HG02938 (cell line): Measurements from ENCODE around the gene PDGFC.

Experiments used
- ATAC-seq: cut with Tn5 transposase; IDR thresholded peaks from one replicate; pipeline ENCODE4 v1.9.1; 2021; ENCODE audit warnings: mild to moderate bottlenecking, moderate library complexity; ENCODE audit not compliant: unreplicated experiment

The PDGFC gene

DNA sequence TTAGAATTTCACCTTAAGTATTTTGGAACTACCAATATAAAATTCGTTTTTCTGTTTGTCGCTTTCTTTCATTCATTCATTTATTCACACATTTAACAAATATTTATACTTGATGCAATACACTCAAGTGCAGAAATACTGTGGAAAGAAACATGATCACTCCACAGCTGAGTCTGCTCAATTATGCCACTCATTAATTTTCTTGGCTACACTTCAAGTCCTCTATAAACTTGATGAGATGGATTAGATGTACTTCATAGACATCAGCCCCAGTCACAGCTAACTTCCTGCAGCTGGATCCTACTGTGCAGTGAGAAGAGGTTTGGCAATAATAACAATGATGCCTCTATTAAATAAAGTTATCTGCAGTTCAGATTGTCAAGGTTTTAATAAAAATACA lies 208.1 kb downstream of the PDGFC start:
- no peak for ATAC-seq

DNA sequence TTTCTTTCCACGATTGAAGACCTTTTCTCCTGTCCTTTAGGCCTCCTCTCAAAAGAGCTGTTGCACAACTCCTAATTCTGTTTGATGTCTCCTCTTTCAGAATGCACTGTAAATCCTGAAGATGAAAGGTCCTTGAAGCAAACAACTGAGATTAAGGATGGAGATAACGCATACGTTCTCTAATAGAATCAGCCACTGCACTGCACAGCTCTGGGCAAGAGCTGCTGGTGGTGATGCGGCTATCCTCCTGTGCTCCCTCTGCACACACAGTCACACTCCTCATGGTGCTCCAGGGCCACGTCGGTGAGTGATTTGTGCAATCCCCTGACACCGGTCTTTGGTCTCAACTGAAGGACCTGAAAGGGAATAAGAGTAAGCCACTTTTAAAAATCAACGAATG lies 208.7 kb downstream of the PDGFC start:
- ATAC-seq = no peak

DNA sequence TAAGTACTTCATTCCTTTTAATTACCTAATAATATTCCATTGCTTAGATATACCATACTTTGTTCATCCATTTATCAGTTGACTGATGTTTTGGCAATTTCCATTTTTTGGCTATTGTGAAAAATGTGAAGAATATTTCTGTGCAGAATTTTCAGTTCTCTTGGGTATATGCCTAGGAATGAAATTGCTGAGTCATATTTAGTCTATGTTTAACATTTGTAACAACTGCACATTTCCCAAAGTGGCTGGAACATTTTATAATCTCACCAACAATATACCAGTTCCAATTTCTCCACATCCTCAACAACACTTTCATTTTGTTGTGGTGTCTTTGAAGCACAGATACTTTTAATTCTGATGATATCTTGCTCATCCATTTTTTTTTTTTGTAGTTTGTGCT lies 215.5 kb downstream of the PDGFC start:
- ATAC-seq = no peak

DNA sequence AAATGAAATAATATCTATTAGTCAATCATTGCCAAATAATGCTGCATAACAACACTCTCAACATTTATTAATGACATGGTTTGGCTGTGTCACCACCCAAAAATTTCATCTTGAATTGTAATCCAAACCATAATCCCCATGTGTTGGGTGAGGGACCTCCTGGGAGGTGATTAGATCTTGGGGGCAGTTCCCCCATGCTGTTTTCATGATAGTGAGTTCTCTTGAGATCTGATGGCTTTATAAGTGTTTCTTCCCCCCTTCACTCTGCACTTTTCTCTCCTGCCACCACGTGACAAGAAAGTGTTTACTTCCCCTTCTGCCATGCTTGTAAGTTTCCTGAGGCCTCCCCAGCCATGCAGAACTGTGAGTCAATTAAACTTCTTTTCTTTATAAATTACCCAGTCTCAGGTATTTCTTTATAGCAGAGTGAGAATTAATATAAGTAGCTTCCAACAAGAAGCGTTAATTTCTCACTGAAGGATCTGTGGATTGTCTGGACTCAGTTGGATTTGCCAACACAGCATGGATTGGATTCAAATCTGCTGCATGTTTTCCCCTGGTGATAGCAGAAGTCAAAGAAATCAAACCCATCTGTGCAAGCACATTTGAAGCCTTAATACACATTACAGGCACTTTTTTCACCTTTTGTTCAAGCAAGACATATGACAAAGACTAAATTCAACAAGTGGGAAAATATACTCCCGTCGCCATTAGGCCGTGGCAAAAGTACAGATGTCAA lies 216.6 kb downstream of the PDGFC start:
- no peak for ATAC-seq

DNA sequence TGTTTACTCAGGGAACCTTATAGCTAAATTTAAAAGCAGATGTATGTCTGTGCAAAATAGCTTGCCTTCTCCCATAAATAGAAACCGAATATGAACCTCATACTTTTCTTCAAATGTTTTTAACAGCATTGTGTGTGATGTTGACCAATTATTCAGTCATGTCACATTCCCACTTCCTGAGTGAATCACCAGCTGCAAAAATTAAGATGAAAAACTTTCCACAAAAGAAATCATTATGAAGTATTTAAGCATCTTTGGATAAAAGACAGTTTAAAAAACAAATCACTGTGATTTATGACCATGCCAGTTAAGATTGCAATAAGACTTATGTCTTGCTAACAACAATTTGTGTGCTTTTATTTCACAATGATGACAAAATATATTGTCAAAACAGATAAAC lies 220.1 kb downstream of the PDGFC start:
- no peak for ATAC-seq

DNA sequence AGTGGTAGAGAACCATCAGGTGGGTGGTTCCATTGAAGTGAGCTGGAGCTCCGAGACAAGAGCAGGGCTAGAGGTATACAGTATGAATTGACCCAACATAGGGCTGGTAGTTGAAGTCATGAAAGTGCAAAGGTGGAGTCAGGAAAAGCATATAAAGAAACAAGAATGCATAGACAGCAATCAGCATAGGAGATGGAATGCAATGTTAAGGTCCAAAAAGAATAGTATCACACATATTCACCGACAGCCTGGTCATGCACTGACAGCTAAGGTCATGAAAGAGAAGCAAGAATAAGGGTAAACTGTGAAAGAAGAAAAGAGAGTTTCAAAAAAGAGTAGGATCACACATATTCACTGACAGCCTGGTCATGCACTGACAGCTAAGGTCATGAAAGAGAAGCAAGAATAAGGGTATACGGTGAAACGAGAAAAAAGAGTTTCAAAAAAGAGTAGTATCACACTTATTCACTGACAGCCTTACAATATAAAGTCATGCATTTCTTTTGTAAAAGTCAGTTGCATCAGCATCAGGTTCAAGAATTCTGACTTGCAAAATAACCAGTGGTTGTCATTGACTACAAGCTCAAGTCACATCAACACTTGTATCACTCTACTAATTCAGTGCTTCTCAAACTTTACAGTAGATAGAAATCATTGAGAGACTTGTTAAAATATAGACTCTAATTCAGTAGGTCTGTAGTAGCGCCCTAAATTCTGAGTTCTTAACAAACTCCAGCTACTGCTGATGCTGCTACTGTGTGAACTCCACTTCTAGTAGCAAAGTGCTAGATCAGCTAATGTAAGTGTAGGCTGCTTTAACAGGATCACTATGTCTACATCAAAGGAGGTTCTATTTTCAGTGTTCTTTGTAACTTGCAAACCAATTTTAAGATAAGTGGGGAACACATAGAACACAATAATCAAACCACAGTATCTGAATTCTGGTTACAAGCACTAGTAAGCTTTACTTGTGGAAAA lies 221.9 kb downstream of the PDGFC start:
- ATAC-seq = no peak

DNA sequence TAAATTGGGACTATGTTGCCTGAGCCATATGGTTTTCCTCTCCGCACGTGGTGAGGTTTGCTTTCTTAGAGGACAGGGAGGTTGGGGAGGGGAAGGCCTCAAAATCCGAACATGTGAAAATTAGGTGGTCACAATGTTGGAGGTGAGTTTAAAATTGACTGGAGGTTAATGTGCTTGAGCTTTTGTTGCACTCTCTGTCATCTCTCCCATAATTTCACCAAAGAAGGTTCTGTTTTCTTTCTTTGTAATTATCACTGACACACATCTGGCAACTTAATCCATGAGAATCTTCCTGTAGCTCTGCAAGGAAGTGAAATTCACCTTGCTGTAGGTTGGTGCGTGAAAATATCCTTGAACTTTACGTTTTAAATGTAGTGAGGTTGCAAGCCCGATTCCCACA lies 225.5 kb downstream of the PDGFC start:
- ATAC-seq = no peak

DNA sequence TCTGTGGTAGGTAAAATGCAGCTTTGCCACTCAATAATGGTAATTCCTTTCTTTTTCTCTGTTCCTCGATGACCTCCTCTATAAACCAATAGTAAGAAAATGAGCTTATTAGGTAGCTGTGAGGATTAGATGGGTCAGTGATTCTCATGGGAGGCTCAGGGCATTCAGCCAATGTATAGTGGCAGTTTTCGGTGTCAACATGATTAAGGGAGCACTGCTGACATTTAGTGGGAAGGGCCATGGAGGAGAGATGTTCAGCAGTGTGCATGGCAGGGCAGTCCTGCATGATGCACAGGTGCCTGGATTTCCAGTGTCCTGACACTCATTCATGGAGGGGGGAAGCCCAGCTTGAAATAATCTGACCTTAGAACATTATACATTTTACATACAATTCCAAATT lies 232.8 kb downstream of the PDGFC start:
- ATAC-seq = no peak

DNA sequence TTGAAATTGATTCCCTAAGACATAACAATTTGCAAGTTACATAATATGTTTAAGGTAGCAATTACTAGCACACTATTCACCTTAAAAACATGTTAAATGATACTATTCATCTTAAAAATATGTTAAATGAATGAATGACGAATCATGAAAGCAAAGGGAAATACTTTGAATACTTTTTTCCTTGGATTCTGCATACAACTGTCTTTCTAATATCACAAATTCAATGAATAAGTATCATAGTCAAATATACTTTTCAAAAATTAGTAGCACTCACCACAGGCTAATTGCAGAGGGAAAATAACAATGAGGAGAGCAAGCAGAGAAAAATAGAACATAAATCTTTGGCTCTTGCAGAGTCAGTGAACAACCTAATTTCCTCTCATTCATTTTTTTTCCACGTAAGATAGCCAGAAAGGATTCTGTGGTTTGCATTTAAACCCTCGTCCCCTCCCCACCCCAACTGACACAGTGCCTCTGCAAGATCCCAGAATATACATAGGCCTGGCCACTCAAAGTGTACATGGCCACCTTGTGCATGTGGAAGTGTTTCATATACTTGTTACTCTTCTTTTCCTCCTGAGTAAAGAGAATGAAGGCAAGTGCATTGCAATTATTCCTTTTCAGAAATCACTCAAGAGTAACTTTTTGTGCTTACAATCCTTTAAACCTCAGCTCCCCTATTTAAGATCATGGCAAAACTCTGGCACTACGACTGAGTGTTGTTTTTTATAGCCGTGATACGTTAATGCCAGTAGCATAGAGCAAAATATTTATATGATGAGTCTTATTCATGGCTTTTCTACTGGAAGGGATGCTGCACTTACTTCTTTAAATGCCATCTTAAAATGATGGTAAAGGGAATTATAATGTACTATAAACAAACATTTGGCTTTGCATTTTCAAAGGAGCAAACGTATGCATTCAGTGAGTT lies 236.4 kb downstream of the PDGFC start:
- no peak for ATAC-seq

DNA sequence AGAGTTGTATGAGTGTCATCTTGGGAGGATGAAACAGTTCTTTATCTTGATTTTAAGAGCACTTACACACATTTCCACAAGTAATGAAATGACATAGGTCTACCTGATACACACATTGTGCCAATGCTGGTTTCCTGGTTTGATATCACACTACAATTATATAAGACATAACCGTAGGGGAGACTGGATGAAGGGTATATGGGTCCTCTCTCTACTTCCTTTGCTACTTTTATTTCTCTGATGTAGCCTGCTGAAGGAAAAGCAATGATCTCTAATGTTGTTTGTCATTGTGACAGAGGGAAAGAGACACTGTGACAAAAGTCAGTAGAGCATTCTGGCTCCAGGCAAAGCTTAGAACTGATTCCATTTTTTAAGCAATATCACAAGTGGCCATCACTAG lies 238.0 kb downstream of the PDGFC start:
- no peak for ATAC-seq

DNA sequence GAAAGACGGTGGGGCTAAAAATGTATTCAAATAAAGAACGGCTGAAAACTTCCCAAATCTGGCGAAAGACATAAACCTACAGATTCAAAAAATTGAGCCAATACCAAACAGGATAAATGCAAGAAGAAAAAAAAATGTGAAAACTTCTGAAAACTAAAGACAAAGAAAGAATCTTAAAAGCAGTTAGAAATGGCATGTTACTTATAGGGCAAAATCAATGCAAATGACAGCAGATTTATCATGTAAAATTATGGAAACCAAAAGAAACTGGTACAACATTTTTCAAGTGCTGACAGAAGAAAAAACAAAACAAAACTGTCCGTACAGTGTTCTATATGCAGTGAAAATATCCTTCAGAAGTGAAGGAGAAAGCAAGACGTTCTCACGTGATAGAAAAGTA lies 239.0 kb downstream of the PDGFC start:
- no peak for ATAC-seq

DNA sequence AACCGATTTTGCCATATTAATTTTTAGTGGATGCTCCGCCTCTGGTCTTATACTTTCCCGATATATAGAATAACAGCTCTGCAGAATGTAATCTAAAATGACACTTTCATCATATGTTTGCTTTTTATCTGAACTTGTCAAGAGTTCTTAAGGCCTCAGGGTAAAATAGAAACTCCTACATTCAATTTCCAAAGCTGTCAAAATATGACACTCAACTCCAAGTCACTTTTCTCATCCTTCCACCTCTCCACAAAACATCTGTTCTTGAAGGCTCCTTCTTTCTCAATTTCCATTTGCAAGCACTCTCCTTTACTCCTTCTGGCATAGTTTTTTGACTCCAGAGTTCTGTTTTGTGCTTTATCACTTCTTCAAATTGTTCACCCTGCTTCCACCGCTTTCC lies 242.2 kb downstream of the PDGFC start:
- no peak for ATAC-seq

DNA sequence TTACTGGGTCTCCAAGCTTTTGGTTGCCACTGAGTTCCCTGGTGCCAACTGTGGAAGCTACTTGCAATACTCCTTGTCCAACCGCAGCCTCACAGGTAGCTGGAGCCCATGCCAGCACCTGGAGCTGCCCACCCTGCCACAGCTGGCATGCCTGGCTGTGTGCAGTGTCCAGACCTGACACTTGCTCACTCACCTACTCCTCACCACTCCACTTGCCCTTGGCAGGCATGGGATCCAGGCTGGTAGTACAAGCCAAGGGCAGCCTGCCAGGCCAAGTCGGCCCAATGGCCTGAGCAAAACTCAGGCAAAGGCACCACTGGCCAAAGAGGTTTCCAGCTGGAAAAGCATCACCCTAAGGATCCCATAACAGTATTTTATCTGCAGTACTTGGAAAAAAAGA lies 246.3 kb downstream of the PDGFC start:
- ATAC-seq = no peak

DNA sequence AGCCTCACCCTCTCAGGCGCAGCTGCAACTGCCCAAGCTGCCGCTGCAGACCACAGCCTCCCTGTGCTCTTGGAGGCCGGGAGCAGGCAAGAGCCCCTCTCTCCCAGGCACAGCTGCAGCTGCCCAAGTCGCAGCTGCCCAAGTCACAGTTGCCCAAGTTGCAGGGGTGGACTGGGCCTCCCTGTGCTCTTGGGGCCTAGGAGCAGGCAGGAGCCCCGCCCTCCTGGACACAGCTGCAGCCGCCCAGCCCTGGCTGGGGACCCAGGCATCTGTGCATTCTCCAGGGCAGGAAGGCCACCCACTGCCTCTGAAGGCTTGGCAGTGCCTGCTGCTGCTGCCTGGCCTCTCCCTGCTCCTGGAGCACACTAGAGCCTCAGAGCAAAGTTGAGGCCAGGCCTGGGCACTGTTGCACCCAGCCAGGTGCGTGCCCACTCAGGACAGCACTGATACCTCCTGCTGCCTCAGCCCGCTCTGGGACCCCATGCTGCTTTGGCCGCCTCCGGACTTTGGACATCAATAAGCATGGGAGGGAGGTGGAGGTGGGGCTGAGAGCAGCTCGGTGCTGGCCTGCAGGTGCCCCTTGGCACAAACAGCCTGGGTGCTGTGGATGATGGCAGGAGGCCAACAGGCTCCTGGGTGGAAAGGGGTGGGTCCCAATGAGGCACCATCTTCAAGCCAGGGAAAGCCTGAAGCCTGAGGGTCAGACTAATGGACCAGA lies 247.5 kb downstream of the PDGFC start:
- no peak for ATAC-seq

DNA sequence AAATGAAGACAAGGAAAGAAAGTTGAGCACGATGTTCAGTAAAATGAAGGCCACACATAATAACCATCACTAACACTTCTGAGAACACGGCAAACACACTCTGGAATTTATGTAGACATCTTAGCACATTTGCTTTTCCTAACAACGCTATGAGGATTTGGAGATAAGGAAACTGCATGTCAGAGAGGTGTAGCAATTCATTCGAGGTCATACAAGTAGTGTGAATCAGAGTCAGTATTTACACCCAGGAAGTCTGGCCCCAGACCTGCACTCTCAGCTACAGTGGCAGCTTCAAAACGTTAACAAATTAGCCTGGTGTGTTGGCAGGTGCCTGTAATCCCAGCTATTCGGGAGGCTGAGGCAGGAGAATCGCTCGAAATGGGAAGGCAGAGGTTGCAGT lies 253.4 kb downstream of the PDGFC start:
- ATAC-seq = no peak

DNA sequence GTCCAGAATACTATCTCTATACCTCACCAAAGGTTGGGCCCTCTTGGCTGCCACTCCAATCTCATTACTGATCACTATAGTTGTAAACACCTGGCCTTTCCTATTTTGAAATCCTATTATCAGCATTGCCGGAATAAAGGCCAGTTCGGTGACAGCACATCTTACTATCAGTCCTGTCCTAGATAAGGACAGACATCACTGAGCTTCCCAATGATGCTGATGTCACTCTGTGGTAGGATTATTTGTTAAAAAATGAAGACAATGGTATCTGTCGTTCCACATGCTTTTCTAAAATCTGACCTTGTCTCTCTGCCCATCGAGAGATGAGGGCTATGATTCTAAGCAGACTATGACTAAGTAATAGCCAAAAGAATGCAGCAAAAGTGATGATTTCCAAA lies 260.4 kb downstream of the PDGFC start:
- no peak for ATAC-seq
